K562 (cell line): ENCODE data around the gene SMYD2.

ENCODE experiments used
- C11orf30 ChIP-seq: fragments of 450-650 bp; IDR thresholded peaks from 2 replicates; pipeline ENCODE4 v1.6.1; 2016; ENCODE audit warnings: low read depth, mild to moderate bottlenecking
- HDAC2 ChIP-seq: fragments of 450-650 bp; IDR thresholded peaks from 2 replicates; pipeline ENCODE4 v1.6.1; 2016; ENCODE audit warnings: mild to moderate bottlenecking
- POLR2AphosphoS2 ChIP-seq: IDR thresholded peaks from 2 replicates; pipeline ENCODE4 v1.6.1; 2012; ENCODE audit warnings: low read length, improper control_type of control experiment
- RBM34 ChIP-seq: fragments of 200-400 bp; formaldehyde crosslinking; IDR thresholded peaks from 2 replicates; pipeline ENCODE4 v1.6.1; 2018; ENCODE audit warnings: low read length, borderline replicate concordance; ENCODE audit not compliant: insufficient read depth
- ZNF24 ChIP-seq: fragments of 450-650 bp; IDR thresholded peaks from 2 replicates; pipeline ENCODE4 v1.6.1; 2016
- ZNF785 ChIP-seq: fragments of 250-450 bp; sonication (Bioruptor Pico); IDR thresholded peaks from 2 replicates; pipeline ENCODE4 v1.4.0; 2020; ENCODE audit warnings: mild to moderate bottlenecking
- TF ChIP-seq, protein P1 (sequence below): IDR thresholded peaks from 2 replicates; pipeline ENCODE4 v1.6.1; 2016; ENCODE audit warnings: missing genetic modification characterization, missing compliant biosample characterization
- TF ChIP-seq, protein P2 (sequence below): sonication (generic); formaldehyde crosslinking; IDR thresholded peaks from 2 replicates; pipeline ENCODE4 v1.5.0; 2020; ENCODE audit warnings: missing genetic modification reagents

GRCh38 chr1:214378492-214378891, 97.5 kb downstream of the SMYD2 start:
- TF ChIP-seq, protein P1, sequence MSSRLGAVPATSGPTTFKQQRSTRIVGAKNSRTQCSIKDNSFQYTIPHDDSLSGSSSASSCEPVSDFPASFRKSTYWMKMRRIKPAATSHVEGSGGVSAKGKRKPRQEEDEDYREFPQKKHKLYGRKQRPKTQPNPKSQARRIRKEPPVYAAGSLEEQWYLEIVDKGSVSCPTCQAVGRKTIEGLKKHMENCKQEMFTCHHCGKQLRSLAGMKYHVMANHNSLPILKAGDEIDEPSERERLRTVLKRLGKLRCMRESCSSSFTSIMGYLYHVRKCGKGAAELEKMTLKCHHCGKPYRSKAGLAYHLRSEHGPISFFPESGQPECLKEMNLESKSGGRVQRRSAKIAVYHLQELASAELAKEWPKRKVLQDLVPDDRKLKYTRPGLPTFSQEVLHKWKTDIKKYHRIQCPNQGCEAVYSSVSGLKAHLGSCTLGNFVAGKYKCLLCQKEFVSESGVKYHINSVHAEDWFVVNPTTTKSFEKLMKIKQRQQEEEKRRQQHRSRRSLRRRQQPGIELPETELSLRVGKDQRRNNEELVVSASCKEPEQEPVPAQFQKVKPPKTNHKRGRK (tag), result no peak
- TF ChIP-seq ZNF785 (CRISPR knock-in tag) (no peak), RBM34 (no peak), HDAC2 (no peak), C11orf30 (no peak), POLR2AphosphoS2 (no peak), ZNF24 (no peak)
- TF ChIP-seq, protein P2, sequence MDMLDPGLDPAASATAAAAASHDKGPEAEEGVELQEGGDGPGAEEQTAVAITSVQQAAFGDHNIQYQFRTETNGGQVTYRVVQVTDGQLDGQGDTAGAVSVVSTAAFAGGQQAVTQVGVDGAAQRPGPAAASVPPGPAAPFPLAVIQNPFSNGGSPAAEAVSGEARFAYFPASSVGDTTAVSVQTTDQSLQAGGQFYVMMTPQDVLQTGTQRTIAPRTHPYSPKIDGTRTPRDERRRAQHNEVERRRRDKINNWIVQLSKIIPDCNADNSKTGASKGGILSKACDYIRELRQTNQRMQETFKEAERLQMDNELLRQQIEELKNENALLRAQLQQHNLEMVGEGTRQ (CRISPR knock-in tag), result no peak
